OCI-LY1 (cell line): ENCODE data around the gene UBTD2.

Experiments
- EZH2 ChIP-seq: fragments of 200-600 bp; sonication (generic), shearing (Covaris generic); IDR thresholded peaks from 2 replicates; pipeline ENCODE4 v1.8.0; 2017; ENCODE audit warnings: borderline replicate concordance, mixed run types, mild to moderate bottlenecking, antibody characterized with exemption, low read length, moderate library complexity, mixed read lengths
- TF ChIP-seq, protein P1 (sequence below): fragments of 200-600 bp; sonication (generic), shearing (Covaris generic); IDR thresholded peaks from 2 replicates; pipeline ENCODE4 v1.5.1; 2017; ENCODE audit warnings: mild to moderate bottlenecking, antibody characterized with exemption, low read length, moderate library complexity, mixed read lengths

DNA sequence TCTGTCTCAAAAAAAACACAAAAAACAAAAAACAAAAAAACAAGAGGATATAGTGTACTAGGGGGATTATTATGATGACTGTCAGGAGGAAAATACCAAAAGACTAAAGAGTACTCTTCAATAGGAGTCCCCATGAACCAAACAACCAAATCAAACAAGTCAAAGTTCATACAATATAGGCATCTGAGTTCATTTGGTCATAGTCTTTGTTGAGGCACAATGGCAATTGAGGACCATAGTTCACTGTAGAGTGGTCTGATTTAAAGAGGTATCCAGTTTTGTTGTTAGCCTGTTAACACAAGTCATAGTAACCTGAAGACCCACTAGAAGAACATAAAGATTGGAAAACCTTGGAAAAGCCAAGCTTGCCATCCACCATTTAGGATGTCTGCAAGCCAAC is 11.3 kb upstream of the UBTD2 start:
- TF ChIP-seq, protein P1, sequence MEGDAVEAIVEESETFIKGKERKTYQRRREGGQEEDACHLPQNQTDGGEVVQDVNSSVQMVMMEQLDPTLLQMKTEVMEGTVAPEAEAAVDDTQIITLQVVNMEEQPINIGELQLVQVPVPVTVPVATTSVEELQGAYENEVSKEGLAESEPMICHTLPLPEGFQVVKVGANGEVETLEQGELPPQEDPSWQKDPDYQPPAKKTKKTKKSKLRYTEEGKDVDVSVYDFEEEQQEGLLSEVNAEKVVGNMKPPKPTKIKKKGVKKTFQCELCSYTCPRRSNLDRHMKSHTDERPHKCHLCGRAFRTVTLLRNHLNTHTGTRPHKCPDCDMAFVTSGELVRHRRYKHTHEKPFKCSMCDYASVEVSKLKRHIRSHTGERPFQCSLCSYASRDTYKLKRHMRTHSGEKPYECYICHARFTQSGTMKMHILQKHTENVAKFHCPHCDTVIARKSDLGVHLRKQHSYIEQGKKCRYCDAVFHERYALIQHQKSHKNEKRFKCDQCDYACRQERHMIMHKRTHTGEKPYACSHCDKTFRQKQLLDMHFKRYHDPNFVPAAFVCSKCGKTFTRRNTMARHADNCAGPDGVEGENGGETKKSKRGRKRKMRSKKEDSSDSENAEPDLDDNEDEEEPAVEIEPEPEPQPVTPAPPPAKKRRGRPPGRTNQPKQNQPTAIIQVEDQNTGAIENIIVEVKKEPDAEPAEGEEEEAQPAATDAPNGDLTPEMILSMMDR = no peak
- TF ChIP-seq EZH2 = no peak
